ENCODE measurements around the gene LDHAL6A. TPM values are rescaled to one million over a fixed set of nuclear protein-coding genes. Genes with fewer than 3 reads are reported as not detected.

LDHAL6A gene
- total and polyA plus RNA-seq, 2 of the 13 experiments (the other 11 are each of a cell fraction or from before 2014, with no cell fraction given): not detected

DNA sequence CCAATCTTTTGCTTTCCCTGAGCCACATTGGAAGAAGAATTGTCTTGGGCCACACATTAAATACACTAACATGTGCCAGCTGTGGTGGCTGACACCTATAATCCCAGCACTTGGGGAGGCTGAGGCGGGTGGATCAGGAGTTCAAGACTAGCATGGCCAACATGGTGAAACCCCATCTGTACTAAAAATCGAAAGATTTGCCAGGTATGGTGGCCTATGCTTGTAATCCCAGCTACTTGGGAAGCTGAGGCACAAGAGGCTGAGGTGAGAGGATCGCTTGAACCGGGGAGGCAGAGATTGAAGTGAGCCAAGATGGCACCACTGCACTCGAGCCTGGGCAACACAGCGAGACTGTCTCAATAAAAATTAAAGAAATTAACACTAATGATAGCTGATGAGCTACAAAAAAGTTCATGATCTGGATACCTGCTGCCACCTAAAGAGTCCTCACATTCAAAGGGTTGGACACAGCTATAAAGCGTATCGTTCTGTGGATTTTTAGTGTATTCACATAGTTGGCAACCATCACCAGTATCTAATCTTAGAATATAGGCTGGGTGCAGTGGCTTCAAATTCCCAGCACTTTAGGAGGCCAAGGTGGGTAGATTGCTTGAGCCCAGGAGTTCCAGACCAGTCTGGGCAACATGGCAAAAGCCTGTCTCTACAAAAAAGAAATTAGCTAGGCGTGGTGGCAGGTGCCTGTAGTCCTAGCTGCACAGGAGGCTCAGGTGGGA is 46.9 kb upstream of the LDHAL6A start (continued):
- TF ChIP-seq RBAK (CRISPR knock-in tag; IDR thresholded peaks at IDR 0.05) (no peak), MAF1 (CRISPR knock-in tag; IDR thresholded peaks at IDR 0.05; ENCODE audit: borderline replicate concordance) (no peak), NR2F2 (IDR thresholded peaks at IDR 0.05; ENCODE audit: borderline replicate concordance, low read depth) (no peak; the same call in 1 of the 2 replicates), ZNF672 (CRISPR knock-in tag; IDR thresholded peaks at IDR 0.05) (no peak), ZNF234 (CRISPR knock-in tag; conservative IDR thresholded peaks at IDR 0.05) (no peak), HIVEP1 (CRISPR knock-in tag; IDR thresholded peaks at IDR 0.05) (no peak), MED1 (CRISPR knock-in tag; IDR thresholded peaks at IDR 0.05) (peak; percentile 28; the same call in 1 of the 2 replicates), HMGA1 (CRISPR knock-in tag; conservative IDR thresholded peaks at IDR 0.05) (no peak), ZKSCAN1 (IDR thresholded peaks at IDR 0.05; ENCODE audit: low read length) (no peak), SUZ12 (IDR thresholded peaks at IDR 0.05; ENCODE audit: low read depth, low read length) (no peak), PCBP2 (optimal IDR thresholded peaks at IDR 0.05; ENCODE audit: low read depth, low read length, poor library complexity, severe bottlenecking) (no peak), TBP (CRISPR knock-in tag; IDR thresholded peaks at IDR 0.05) (no peak), ZMAT3 (CRISPR knock-in tag; conservative IDR thresholded peaks at IDR 0.05) (no peak), SP2 (CRISPR knock-in tag; IDR thresholded peaks at IDR 0.05) (no peak), SMYD3 (CRISPR knock-in tag; IDR thresholded peaks at IDR 0.05) (no peak), LCORL (IDR thresholded peaks at IDR 0.05) (no peak), LCORL (CRISPR knock-in tag; IDR thresholded peaks at IDR 0.05) (no peak), ZNF317 (CRISPR knock-in tag; IDR thresholded peaks at IDR 0.05) (no peak), ZSCAN21 (CRISPR knock-in tag; IDR thresholded peaks at IDR 0.05; ENCODE audit: borderline replicate concordance) (peak; percentile 59; the same call in 1 of the 2 replicates), THAP11 (CRISPR knock-in tag; IDR thresholded peaks at IDR 0.05) (no peak), EED (CRISPR knock-in tag; IDR thresholded peaks at IDR 0.05) (no peak), ZNF557 (CRISPR knock-in tag; IDR thresholded peaks at IDR 0.05) (no peak), GLI4 (CRISPR knock-in tag; IDR thresholded peaks at IDR 0.05; ENCODE audit: borderline replicate concordance) (no peak), POLR2AphosphoS5 (IDR thresholded peaks at IDR 0.05; ENCODE audit: low read depth, low read length) (peak; percentile 86), MYC (CRISPR knock-in tag; IDR thresholded peaks at IDR 0.05; ENCODE audit: borderline replicate concordance) (0 out of 2 replicates have a peak, but pooled peaks have one; percentile 21), ZNF674 (CRISPR knock-in tag; IDR thresholded peaks at IDR 0.05; ENCODE audit: low read depth) (no peak)
- TF ChIP-seq, protein P1, sequence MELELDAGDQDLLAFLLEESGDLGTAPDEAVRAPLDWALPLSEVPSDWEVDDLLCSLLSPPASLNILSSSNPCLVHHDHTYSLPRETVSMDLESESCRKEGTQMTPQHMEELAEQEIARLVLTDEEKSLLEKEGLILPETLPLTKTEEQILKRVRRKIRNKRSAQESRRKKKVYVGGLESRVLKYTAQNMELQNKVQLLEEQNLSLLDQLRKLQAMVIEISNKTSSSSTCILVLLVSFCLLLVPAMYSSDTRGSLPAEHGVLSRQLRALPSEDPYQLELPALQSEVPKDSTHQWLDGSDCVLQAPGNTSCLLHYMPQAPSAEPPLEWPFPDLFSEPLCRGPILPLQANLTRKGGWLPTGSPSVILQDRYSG (CRISPR knock-in tag; IDR thresholded peaks at IDR 0.05): no peak
- TF ChIP-seq, protein P2, sequence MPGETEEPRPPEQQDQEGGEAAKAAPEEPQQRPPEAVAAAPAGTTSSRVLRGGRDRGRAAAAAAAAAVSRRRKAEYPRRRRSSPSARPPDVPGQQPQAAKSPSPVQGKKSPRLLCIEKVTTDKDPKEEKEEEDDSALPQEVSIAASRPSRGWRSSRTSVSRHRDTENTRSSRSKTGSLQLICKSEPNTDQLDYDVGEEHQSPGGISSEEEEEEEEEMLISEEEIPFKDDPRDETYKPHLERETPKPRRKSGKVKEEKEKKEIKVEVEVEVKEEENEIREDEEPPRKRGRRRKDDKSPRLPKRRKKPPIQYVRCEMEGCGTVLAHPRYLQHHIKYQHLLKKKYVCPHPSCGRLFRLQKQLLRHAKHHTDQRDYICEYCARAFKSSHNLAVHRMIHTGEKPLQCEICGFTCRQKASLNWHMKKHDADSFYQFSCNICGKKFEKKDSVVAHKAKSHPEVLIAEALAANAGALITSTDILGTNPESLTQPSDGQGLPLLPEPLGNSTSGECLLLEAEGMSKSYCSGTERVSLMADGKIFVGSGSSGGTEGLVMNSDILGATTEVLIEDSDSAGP (CRISPR knock-in tag; IDR thresholded peaks at IDR 0.05; ENCODE audit: borderline replicate concordance): peak; percentile 54; the same call in 1 of the 2 replicates
- TF ChIP-seq, protein P3, sequence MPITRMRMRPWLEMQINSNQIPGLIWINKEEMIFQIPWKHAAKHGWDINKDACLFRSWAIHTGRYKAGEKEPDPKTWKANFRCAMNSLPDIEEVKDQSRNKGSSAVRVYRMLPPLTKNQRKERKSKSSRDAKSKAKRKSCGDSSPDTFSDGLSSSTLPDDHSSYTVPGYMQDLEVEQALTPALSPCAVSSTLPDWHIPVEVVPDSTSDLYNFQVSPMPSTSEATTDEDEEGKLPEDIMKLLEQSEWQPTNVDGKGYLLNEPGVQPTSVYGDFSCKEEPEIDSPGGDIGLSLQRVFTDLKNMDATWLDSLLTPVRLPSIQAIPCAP (CRISPR knock-in tag; IDR thresholded peaks at IDR 0.05; ENCODE audit: low read depth): no peak

Measured in HepG2 (cell line).